IMR-90 (cell line): ENCODE data around the gene CYP2R1. TPM values are rescaled to one million over a fixed set of nuclear protein-coding genes. Genes with fewer than 3 reads are reported as not detected.

Source experiments
- ATAC-seq: fragments of 200-7000 bp; cut with Tn5 transposase; 2 replicates; pipeline ENCODE4 v1.9.1; 2020; ENCODE audit warnings: low read depth, mild to moderate bottlenecking, moderate library complexity
- BruUV-seq: library from RNA; stranded (reverse); fragments of 400-500 nt; replicated peaks from 2 replicates; lab custom pipeline; 2021; lab: Mats Ljungman, UMichigan
- CTCF ChIA-PET: fragments of 300-600 bp; formaldehyde crosslinking; extraction: SDS; loops from one replicate; lab custom pipeline; 2021; ENCODE audit warnings: antibody characterized with exemption; lab: Yijun Ruan, JAX
- POLR2A ChIA-PET: fragments of 300-600 bp; sonication (Branson Sonifier 250); formaldehyde crosslinking; loops from one replicate; lab custom pipeline; 2022; ENCODE audit warnings: antibody characterized with exemption; ENCODE audit not compliant: unreplicated experiment; lab: Charles Lee
- DNase-seq: peaks from one replicate; pipeline ENCODE4 v3.0.0; 2013
- H2AFZ ChIP-seq: replicated peaks from 2 replicates; pipeline ENCODE3; 2013; ENCODE audit warnings: low read length, mild to moderate bottlenecking; ENCODE audit not compliant: poor library complexity
- H2AK5ac ChIP-seq: 2 replicates; pipeline ENCODE4 v1.6.1; 2013; ENCODE audit warnings: low read depth, low read length, inconsistent platforms
- H2AK9ac ChIP-seq: replicated peaks from 2 replicates; pipeline ENCODE3; 2013; ENCODE audit warnings: mild to moderate bottlenecking, low read depth, low read length, moderate library complexity; ENCODE audit not compliant: poor library complexity
- H2BK120ac ChIP-seq: 2 replicates; pipeline ENCODE4 v1.6.1; 2013; ENCODE audit warnings: low read depth, low read length, inconsistent platforms
- H2BK15ac ChIP-seq: 3 replicates; pipeline ENCODE4 v1.6.1; 2013; ENCODE audit warnings: low read depth, low read length, inconsistent platforms
- H2BK20ac ChIP-seq: 2 replicates; pipeline ENCODE4 v1.6.1; 2013; ENCODE audit warnings: low read depth, mild to moderate bottlenecking, inconsistent platforms, low read length, moderate library complexity
- H2BK5ac ChIP-seq: 2 replicates; pipeline ENCODE4 v1.6.1; 2013; ENCODE audit warnings: mild to moderate bottlenecking, low read depth, low read length, inconsistent platforms; ENCODE audit not compliant: poor library complexity, severe bottlenecking
- H3K14ac ChIP-seq: replicated peaks from 2 replicates; pipeline ENCODE4 v1.6.1; 2013; ENCODE audit warnings: low read depth, low read length, inconsistent platforms
- H3K18ac ChIP-seq: 2 replicates; pipeline ENCODE4 v1.6.1; 2013; ENCODE audit warnings: low read depth, low read length, control low read depth
- H3K23ac ChIP-seq: 2 replicates; pipeline ENCODE4 v1.6.1; 2013; ENCODE audit warnings: low read depth, low read length, inconsistent platforms
- H3K27ac ChIP-seq: 2 replicates; pipeline ENCODE4 v1.5.1; 2013; ENCODE audit warnings: mild to moderate bottlenecking, control low read depth, low read length; ENCODE audit not compliant: insufficient read depth
- H3K27me3 ChIP-seq: 2 replicates; pipeline ENCODE4 v1.6.1; 2013; ENCODE audit warnings: low read length; ENCODE audit not compliant: control insufficient read depth, insufficient read depth
- H3K36me3 ChIP-seq: 2 replicates; pipeline ENCODE4 v1.6.1; 2013; ENCODE audit warnings: low read length, mixed read lengths; ENCODE audit not compliant: control insufficient read depth, insufficient read depth
- H3K4ac ChIP-seq: 2 replicates; pipeline ENCODE4 v1.6.1; 2013; ENCODE audit warnings: low read depth, low read length, inconsistent platforms
- H3K4me1 ChIP-seq: 2 replicates; pipeline ENCODE4 v1.6.1; 2013; ENCODE audit warnings: low read length, mixed read lengths; ENCODE audit not compliant: control insufficient read depth, insufficient read depth
- H3K4me2 ChIP-seq: 2 replicates; pipeline ENCODE4 v1.6.1; 2013; ENCODE audit warnings: low read depth, mild to moderate bottlenecking, control low read depth, low read length, moderate library complexity
- H3K4me3 ChIP-seq: 2 replicates; pipeline ENCODE4 v1.5.1; 2013; ENCODE audit warnings: low read depth, mild to moderate bottlenecking, control low read depth, low read length, moderate library complexity; ENCODE audit not compliant: insufficient read depth
- H3K56ac ChIP-seq: 2 replicates; pipeline ENCODE4 v1.6.1; 2013; ENCODE audit warnings: low read length, inconsistent platforms; ENCODE audit not compliant: insufficient read depth; ENCODE audit errors: extremely low read depth
- H3K79me1 ChIP-seq, 2 experiments: 2 replicates each; pipeline ENCODE4 v1.6.1; 2013; ENCODE audit warnings: low read length in 2 of 2, inconsistent platforms in 1 of 2, low read depth in 1 of 2
- H3K9ac ChIP-seq: 2 replicates; pipeline ENCODE4 v1.6.1; 2013; ENCODE audit warnings: low read depth, low read length, control low read depth
- H3K9me1 ChIP-seq: 2 replicates; pipeline ENCODE4 v1.6.1; 2013; ENCODE audit warnings: low read length, inconsistent platforms; ENCODE audit not compliant: insufficient read depth
- H3K9me3 ChIP-seq: 2 replicates; pipeline ENCODE4 v1.6.1; 2013; ENCODE audit warnings: low read length; ENCODE audit not compliant: control insufficient read depth, insufficient read depth
- H4K20me1 ChIP-seq: 2 replicates; pipeline ENCODE4 v1.6.1; 2013; ENCODE audit warnings: low read length, inconsistent platforms; ENCODE audit not compliant: insufficient read depth
- H4K5ac ChIP-seq: 2 replicates; pipeline ENCODE4 v1.6.1; 2013; ENCODE audit warnings: mild to moderate bottlenecking, low read depth, low read length, control low read depth
- H4K8ac ChIP-seq, 2 experiments: 2 replicates each; pipeline ENCODE4 v1.6.1; 2013; ENCODE audit warnings: low read depth in 2 of 2, low read length in 2 of 2, control low read depth in 1 of 2, inconsistent platforms in 1 of 2
- H4K91ac ChIP-seq: 2 replicates; pipeline ENCODE4 v1.6.1; 2013; ENCODE audit warnings: low read depth, low read length, inconsistent platforms; ENCODE audit not compliant: insufficient read depth
- BHLHE40 ChIP-seq: fragments of 150-350 bp; IDR thresholded peaks from 2 replicates; pipeline ENCODE4 v1.6.1; 2016; ENCODE audit warnings: mild to moderate bottlenecking, low read depth, low read length
- CEBPB ChIP-seq: IDR thresholded peaks from 2 replicates; pipeline ENCODE4 v1.6.1; 2012; ENCODE audit warnings: low read depth, low read length, improper control_type of control experiment
- CHD1 ChIP-seq: IDR thresholded peaks from 2 replicates; pipeline ENCODE4 v1.6.1; 2012; ENCODE audit warnings: low read depth, low read length, improper control_type of control experiment
- ELK1 ChIP-seq: fragments of 150-350 bp; IDR thresholded peaks from 2 replicates; pipeline ENCODE4 v1.6.1; 2016; ENCODE audit warnings: low read depth, mild to moderate bottlenecking, low read length, moderate library complexity, borderline replicate concordance
- FOS ChIP-seq: fragments of 150-350 bp; IDR thresholded peaks from 2 replicates; pipeline ENCODE4 v1.6.1; 2016; ENCODE audit warnings: low read depth, low read length
- MAFK ChIP-seq: IDR thresholded peaks from 2 replicates; pipeline ENCODE4 v1.6.1; 2012; ENCODE audit warnings: low read depth, low read length, improper control_type of control experiment
- MAZ ChIP-seq: IDR thresholded peaks from 2 replicates; pipeline ENCODE4 v1.6.1; 2012; ENCODE audit warnings: low read depth, mild to moderate bottlenecking, low read length, improper control_type of control experiment, moderate library complexity, borderline replicate concordance
- MXI1 ChIP-seq: IDR thresholded peaks from 2 replicates; pipeline ENCODE4 v1.6.1; 2012; ENCODE audit warnings: low read depth, mild to moderate bottlenecking, low read length, moderate library complexity, borderline replicate concordance
- NFE2L2 ChIP-seq: fragments of 150-350 bp; IDR thresholded peaks from 2 replicates; pipeline ENCODE4 v1.6.1; 2016; ENCODE audit warnings: low read depth, mild to moderate bottlenecking, low read length
- POLR2A ChIP-seq: IDR thresholded peaks from 2 replicates; pipeline ENCODE4 v1.6.1; 2012; ENCODE audit warnings: mild to moderate bottlenecking, low read depth, low read length
- RAD21 ChIP-seq: IDR thresholded peaks from 2 replicates; pipeline ENCODE4 v1.6.1; 2012; ENCODE audit warnings: low read length, improper control_type of control experiment
- RCOR1 ChIP-seq: IDR thresholded peaks from 2 replicates; pipeline ENCODE4 v1.6.1; 2012; ENCODE audit warnings: mild to moderate bottlenecking, low read length, improper control_type of control experiment; ENCODE audit not compliant: insufficient replicate concordance
- RFX5 ChIP-seq: IDR thresholded peaks from 2 replicates; pipeline ENCODE4 v1.8.0; 2012; ENCODE audit warnings: low read depth, mild to moderate bottlenecking, low read length, moderate library complexity
- SMC3 ChIP-seq: fragments of 150-350 bp; IDR thresholded peaks from 2 replicates; pipeline ENCODE4 v1.6.1; 2016; ENCODE audit warnings: low read depth, mild to moderate bottlenecking, antibody characterized with exemption, low read length, moderate library complexity
- WGBS, 2 experiments: methylation state at CpG; one replicate each; pipeline versions ENCODE4 v1.1.5 to v1.1.7; 2013; ENCODE audit warnings: missing lambda C conversion rate in 2 of 2; ENCODE audit not compliant: insufficient read length in 1 of 2; ENCODE audit errors: extremely low coverage in 2 of 2; 5-methylcytosine and 5-hydroxymethylcytosine counted together
- dilution Hi-C: fragments of 300-500 bp; cut with HindIII; formaldehyde crosslinking; loops from one replicate; pipeline ENCODE4 v1.14.3; 2018; ENCODE audit warnings: low sequenced_read_pairs; ENCODE audit not compliant: unreplicated experiment
- in situ Hi-C: fragments of 300-500 bp; cut with MboI; formaldehyde crosslinking; loops from 3 replicates; pipeline ENCODE4 v1.14.3; 2019; ENCODE audit warnings: low sequenced_read_pairs, inconsistent platforms, mixed read lengths
- intact Hi-C: fragments of 100-400 bp; cut with micrococcal nuclease; formaldehyde crosslinking; loops from 2 replicates; pipeline ENCODE4 v1.10.0; 2022
- polyA plus RNA-seq, 3 experiments: library from polyadenylated mRNA; depleted of rRNA; stranded (reverse); fragments of >200 nt; gene quantifications; 2 replicates each; pipeline ENCODE4 v1.2.3, GENCODE V29; 2012; ENCODE audit warnings: low replicate concordance in 1 of 3
- total RNA-seq: library from RNA; depleted of rRNA; stranded (reverse); fragments of >200 nt; gene quantifications from 2 replicates; pipeline ENCODE4 v1.2.3, GENCODE V29; 2012
- TF ChIP-seq, protein P1 (sequence below): conservative IDR thresholded peaks from 2 replicates; pipeline ENCODE4 v1.5.1; 2012; ENCODE audit warnings: mild to moderate bottlenecking, low read depth, low read length, improper control_type of control experiment
- TF ChIP-seq, protein P2 (sequence below): fragments of 150-350 bp; IDR thresholded peaks from 2 replicates; pipeline ENCODE4 v1.6.1; 2017; ENCODE audit warnings: mild to moderate bottlenecking, antibody characterized with exemption, low read length, low read depth

Gene CYP2R1
- total and polyA plus RNA-seq, 2 of the 4 experiments (the other 2 are of a cell fraction) = 4.7 to 5.2 TPM

DNA sequence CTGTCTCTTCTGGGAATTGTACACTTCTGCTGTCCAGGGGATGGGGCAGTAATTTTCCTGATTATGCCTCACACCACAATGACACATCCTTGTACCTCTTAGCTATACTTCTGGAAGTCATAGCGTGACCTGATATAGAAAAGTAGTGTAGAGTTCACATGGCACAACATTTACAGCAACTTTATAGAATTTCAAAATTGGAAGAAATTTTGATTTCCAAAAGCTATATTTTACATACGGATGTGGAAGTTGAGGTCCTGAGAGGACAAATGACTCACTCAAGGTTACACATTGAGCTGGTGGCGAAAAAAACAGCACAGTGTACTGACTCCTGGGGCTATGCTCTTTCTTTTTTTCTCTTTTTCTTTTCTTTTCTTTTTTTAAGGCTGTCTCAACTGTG is 6.3 kb upstream of the CYP2R1 start:
- no CpG with 5 or more reads among the region's 3 CpGs for WGBS, 2 experiments
- H2BK5ac ChIP-seq = no peak overlapping the region
- H4K8ac ChIP-seq = no peak overlapping the region
- H3K9me1 ChIP-seq = no peaks in the 10 kb centered on the region
- H3K18ac ChIP-seq = no peak overlapping the region
- no peak overlapping the region for H3K56ac ChIP-seq
- no peak overlapping the region for H3K14ac ChIP-seq
- H3K36me3 ChIP-seq = no peaks in the 10 kb centered on the region
- H2AFZ ChIP-seq = no peak overlapping the region
- H4K5ac ChIP-seq = no peak overlapping the region
- no peak overlapping the region for H2AK5ac ChIP-seq
- POLR2A ChIA-PET = no interaction called here
- H3K4me2 ChIP-seq = no peak overlapping the region
- TF ChIP-seq RAD21 = no peak
- TF ChIP-seq RCOR1 = no peak
- TF ChIP-seq, protein P1, sequence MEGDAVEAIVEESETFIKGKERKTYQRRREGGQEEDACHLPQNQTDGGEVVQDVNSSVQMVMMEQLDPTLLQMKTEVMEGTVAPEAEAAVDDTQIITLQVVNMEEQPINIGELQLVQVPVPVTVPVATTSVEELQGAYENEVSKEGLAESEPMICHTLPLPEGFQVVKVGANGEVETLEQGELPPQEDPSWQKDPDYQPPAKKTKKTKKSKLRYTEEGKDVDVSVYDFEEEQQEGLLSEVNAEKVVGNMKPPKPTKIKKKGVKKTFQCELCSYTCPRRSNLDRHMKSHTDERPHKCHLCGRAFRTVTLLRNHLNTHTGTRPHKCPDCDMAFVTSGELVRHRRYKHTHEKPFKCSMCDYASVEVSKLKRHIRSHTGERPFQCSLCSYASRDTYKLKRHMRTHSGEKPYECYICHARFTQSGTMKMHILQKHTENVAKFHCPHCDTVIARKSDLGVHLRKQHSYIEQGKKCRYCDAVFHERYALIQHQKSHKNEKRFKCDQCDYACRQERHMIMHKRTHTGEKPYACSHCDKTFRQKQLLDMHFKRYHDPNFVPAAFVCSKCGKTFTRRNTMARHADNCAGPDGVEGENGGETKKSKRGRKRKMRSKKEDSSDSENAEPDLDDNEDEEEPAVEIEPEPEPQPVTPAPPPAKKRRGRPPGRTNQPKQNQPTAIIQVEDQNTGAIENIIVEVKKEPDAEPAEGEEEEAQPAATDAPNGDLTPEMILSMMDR = no peak
- no peak for TF ChIP-seq SMC3
- no peak for TF ChIP-seq ELK1
- TF ChIP-seq POLR2A = no peak
- no peak for TF ChIP-seq NFE2L2
- no peak for TF ChIP-seq FOS
- no peak for TF ChIP-seq CEBPB
- TF ChIP-seq, protein P2, sequence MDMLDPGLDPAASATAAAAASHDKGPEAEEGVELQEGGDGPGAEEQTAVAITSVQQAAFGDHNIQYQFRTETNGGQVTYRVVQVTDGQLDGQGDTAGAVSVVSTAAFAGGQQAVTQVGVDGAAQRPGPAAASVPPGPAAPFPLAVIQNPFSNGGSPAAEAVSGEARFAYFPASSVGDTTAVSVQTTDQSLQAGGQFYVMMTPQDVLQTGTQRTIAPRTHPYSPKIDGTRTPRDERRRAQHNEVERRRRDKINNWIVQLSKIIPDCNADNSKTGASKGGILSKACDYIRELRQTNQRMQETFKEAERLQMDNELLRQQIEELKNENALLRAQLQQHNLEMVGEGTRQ = no peak
- TF ChIP-seq RFX5 = no peak
- TF ChIP-seq BHLHE40 = no peak
- TF ChIP-seq MAFK = no peak
- TF ChIP-seq MAZ = no peak
- TF ChIP-seq MXI1 = no peak
- no peak for TF ChIP-seq CHD1
- BruUV-seq = no TSS peak
- peaks cover 6% of the 10 kb centered on the region for H3K27me3 ChIP-seq
- H3K23ac ChIP-seq = no peak overlapping the region
- intact Hi-C loops = no loop called here
- no peak overlapping the region for H2BK15ac ChIP-seq
- no peak overlapping the region for H4K91ac ChIP-seq
- H3K4me3 ChIP-seq = no peak overlapping the region
- ATAC-seq = no peak
- CTCF ChIA-PET = interaction anchor here (0.7 kb wide), 1 partner anchor 109 kb away, joined by 3 read pairs; no protein-coding TSS in a partner anchor
- DNase-seq = no peak
- in situ Hi-C loops = loop anchor here (5.0 to 25.0 kb wide), 2 partner anchors 376 to 636 kb away; partner anchors contain the start of gene PSMA1
- no peak overlapping the region for H2BK20ac ChIP-seq
- H3K27ac ChIP-seq = no peak overlapping the region
- no peak overlapping the region for H2AK9ac ChIP-seq
- dilution Hi-C loops = no loop called here
- H3K9ac ChIP-seq = no peak overlapping the region
- H2BK120ac ChIP-seq = no peak overlapping the region
- H3K79me1 ChIP-seq = no peaks in the 10 kb centered on the region
- no peak overlapping the region for H3K4ac ChIP-seq
- H3K9me3 ChIP-seq = no peaks in the 10 kb centered on the region
- H4K20me1 ChIP-seq = no peaks in the 10 kb centered on the region
- H3K4me1 ChIP-seq = no peaks in the 10 kb centered on the region
